Measurements from ENCODE around the gene ADPRM. TPM values are rescaled to one million over a fixed set of nuclear protein-coding genes. Genes with fewer than 3 reads are reported as not detected.
"Not testable (repeated sequence)": the region's sequence is repeated elsewhere in the genome, so short reads cannot be mapped to it uniquely, and the experiment has no call there.

Gene ADPRM
- polyA plus RNA-seq, 1 donor: 18.2 TPM

DNA sequence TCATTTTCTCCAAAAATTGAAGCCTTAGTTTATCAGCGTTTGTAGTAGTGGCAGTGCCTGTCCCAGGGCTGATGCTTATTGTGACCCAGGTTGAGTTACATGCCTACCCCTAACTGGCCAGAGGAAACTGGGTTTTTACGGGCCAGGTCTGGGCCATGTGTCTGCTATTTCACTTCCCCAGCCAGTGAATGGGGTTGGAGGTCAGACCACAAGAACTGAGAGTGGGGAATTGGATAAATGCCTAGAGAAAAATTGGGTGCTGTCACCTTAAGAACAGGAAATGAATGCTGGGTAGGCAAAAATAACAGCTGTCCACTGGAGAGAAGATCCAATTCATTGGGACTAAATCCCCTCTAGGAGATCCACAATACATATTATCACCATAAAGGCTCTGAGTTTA lies 5.2 kb downstream of the ADPRM start:
- no peak for DNase-seq

GRCh38 chr17:10705727-10706126 lies 8.3 kb downstream of the ADPRM start:
- DNase-seq: no peak

DNA sequence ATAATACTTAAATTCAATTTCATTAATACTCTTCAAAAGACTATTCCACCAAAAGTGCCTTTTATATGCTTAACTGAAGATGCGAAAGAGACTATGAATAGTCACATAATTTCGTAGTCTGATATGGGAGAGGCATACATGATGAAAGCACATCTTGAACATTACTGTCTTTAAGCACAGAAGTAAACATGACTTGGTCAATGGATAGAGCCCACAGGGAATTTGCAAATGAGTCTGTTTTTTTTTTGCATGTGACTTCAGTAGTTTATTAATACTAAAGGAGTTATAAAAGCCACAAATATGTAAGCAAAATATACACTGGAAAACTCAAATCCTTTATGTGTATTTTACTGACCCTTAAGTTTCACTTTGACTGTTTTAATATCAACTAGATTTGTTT lies 15.9 kb downstream of the ADPRM start:
- DNase-seq: no peak

- DNase-seq: no peak
These were observed 18.8 kb downstream of the ADPRM start for GRCh38 chr17:10716218-10716617.

- DNase-seq: no peak
These were observed 21.2 kb downstream of the ADPRM start for GRCh38 chr17:10718547-10718946.

- no peak for DNase-seq
These were observed 27.3 kb downstream of the ADPRM start for GRCh38 chr17:10724546-10725195.

- DNase-seq: no peak
These were observed 27.9 kb downstream of the ADPRM start for GRCh38 chr17:10725262-10725661.

DNA sequence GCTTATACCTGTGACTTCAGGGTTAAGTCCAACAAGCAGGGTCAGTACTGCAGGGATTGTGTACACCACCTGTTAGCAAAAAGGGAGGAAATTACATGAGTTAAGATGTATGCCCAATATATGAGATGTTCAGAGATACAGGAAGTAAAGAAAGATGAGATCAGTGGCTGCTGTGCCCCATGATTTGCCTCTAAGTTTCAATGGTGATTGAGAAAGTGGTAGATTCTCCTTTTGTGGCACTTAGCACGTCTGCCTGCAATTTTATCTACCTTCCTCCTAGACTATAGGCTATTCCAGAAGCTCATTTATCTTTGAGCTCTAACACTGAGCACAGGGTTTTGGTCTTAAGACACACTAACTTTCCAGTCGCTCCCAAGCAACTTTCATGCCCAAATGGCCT lies 28.8 kb downstream of the ADPRM start:
- no peak for DNase-seq

DNA sequence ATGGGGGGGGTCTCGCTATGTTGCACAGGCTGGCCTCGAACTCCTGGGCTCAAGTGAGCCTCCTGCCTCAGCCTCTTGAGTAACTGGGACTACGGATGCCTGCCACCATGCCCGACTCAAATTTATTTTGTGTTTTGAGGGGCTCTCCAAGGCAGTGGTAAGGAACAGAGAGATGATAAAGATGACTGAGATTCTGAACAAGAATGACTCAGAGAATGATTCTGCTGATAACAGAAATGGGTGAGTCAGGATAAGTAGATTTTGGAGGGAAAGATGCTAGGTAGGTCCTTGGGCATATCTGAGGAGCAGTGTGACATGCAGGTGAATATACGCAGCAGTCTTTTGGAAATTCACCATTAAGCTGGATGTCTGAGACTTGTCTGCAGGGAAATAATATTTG lies 29.8 kb downstream of the ADPRM start:
- DNase-seq: no peak

DNA sequence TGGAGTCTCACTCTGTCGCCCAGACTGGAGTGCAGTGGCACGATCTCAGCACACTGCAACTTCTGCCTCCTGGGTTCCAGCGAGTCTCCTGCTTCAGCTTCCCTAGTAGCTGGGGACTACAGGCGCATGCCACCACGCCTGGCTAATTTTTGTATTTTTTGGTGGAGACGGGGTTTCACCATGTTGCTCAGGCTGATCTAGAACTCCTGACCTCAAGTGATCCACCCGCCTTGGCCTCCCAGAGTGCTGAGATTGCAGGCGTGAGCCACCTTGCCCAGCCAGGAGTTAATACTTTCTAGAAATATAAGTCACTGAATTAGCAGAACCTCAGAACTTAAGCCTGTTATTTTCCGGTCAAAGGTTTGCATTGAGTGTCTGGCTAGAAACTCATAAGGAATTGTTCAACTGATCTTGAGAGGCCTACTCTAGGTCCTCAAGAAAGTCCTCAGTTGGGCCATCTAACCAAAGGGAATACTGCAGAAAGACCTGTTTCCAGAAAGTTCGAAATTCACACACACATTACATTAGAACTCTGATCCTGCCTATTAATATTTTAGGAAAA lies 31.0 kb downstream of the ADPRM start:
- DNase-seq: no peak

DNA sequence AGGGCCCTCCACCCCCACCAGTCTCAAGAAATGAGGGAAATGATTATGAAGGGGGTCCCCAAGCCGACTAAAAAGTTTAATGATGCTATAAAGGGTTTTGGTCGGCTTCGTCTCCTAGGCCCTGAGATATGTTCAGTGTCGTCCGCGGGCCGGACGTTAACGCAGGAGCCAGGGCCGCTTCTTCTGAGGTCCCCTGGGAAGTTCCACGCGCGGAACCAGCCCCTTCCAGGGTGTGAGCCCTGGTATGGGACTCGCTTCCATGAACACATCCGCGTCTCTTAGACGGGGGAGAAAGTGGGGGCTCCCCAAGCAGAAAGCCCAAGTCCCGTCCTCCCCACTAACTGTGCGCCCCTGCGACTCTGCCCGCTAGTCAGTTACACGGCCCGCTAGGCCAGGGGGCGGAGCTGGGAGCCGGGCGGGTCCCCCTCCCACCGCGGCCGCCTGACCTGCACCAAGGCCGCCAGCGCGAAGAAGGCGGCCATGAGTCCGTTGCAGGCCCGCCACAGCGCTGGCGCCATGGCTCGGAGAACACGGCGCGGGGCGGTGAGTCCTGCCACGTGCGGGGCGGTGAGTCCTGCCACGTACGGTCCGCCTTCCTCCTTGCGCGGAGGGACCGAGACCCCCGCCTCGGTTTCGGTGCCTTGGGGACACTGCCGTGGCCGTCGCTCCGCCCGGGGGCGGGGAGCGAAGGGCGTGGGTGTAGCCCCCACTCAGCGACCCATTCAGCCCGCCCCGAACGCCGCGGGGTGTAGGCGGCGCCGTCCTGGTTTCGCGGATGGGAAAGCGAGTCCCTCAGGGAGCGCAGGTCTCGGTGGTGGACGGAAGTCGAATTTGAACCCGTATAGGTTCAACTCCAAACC lies 32.2 kb downstream of the ADPRM start, which contains the start of gene TMEM220:
TMEM220 (minus strand) TSS at position 690 of the 860 bp plus-strand sequence; CDS start at position 518, 172 bp downstream.
- DNase-seq: peak; percentile 88

DNA sequence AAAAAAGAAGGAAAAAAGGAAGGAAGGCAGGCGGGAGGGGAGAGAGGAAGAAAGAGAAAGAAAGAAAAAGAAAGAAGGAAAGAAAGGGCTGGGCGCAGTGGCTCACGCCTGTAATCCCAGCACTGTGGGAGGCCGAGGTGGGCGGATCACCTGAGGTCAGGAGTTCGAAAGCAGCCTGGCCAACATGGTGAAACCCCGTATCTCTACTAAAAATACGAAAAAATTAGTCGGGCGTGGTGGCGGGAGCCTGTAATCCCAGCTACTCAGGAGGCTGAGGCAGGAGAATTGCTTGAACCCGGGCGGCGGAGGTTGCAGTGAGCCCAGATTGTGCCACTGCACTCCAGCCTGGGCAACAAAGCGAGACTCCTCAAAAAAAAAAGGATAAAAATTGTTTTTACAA lies 32.9 kb downstream of the ADPRM start:
- DNase-seq: not testable (repeated sequence)

DNA sequence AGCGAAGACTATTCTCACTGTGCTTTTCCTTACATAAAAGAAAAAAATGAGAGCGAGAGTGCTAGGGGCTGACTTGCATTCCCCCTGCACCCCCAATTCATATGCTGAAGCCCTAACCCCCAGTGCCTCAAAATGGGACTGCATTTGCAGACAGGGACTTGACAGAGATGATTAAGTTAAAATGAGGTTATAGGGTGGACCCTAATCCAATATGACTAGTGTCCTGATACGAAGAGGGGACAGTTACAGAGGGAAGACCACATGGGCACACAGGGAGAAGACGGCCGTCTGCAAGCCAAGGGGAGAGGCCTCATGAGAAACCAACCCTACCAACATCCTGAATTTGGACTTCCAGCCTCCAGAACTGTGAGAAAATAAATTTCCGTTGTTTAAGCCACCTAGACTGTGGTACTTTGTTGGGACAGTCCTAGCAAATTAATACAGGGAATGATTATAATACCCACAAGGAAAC lies 34.0 kb downstream of the ADPRM start:
- DNase-seq: no peak

DNA sequence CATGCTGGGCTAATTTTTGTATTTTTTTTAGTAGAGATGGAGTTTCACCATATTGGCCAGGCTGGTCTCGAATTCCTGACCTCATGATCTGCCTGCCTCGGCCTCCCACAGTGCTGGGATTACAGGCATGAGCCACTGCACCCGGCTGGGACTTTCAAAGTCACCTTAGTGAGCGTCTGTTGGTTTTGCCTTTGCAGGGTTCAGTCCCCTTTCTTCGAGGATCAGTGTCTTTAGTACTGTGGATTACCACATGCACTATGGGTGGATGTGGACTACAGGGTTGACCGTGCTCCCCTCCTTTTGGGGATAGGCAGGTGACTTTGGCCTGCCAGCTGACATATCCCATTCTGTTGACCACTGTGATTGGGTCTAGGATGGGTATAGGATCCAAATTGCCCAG lies 34.7 kb downstream of the ADPRM start:
- not testable (repeated sequence) for DNase-seq

DNA sequence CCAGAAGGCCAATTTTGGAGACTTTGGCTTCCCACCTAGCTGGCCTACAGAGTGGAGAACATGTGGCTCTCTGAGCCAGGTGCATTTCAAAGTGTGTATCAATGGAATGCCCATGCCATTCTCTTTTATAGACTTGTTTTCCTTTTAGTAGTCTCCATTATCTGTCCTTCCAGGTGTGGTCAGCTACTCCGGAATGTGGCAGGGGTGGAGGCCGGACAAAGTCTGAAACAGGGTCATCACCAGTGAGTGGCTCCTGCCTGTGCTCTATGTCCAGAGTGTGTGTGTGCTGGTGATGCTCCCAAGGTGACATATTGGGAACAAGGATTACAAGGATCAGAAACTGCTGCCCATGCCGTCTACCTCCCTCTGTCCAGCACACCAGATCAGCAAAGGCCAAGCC lies 36.3 kb downstream of the ADPRM start:
- no peak for DNase-seq

- DNase-seq: no peak
These were observed 37.9 kb downstream of the ADPRM start for GRCh38 chr17:10735251-10735650.

- DNase-seq: no peak
These were observed 38.4 kb downstream of the ADPRM start for GRCh38 chr17:10735821-10736220.

DNA sequence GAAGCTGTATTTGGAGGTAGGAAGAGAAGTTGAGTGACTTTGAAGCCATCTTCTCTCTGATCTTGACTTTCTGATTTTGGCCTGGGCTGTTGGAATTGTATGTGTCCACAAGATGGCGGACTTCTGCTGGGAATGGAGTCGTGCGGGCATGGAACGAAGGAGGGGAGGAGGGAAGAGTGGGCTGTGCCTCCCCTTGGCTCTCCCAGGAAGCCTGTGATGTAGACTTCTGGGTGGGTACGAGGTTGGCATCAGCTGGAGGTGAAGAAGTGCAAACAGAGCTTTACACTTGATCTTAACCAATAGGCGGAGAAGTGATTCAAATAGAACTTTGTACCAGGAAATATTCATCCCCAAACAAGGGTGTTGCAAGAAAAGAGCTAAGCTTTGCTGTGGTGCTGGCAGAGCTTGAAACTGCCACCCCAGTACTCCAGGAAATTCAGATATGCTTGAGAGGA lies 39.8 kb downstream of the ADPRM start:
- peak; percentile 60 for DNase-seq

DNA sequence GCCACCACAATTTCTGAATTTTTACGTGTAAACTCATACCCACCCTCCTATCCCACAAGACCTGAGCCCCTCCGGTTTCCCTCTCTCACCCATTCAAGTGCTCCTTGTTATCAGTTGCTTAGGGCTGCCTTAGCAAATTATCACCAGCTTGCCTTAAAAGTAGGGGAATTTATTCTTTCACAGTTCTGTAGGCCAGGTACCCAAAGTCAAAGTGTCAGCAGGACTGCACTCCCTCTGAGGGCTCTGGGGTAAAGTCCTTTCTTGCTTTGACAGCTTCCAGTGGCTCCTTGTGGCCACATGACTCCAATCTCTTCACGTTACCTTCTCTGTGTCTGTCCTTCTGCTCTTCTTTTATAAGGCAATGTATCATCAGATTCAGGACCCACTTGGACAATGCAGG lies 40.3 kb downstream of the ADPRM start:
- no peak for DNase-seq

- peak; percentile 52 for DNase-seq
These were observed 41.3 kb downstream of the ADPRM start for GRCh38 chr17:10738521-10739258.

DNA sequence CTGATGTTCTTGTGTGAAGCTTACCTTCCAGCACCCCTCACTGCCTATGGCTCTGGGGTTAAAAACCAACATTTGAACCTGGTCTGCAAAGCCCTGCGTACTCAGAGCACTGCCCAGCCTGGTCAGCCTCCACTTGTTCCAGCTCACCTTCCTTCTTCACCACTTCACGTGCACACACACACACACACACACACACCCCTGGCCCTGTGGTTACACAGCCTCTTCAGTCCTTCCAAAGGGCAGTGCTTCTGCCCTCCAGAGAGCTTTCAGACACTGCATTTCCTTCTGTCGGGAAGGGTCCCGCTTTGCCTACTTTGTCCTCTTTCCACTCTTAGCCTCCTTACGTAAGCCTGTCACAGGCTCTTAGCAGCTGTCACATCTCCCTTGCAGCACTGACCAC lies 42.0 kb downstream of the ADPRM start:
- no peak for DNase-seq

DNA sequence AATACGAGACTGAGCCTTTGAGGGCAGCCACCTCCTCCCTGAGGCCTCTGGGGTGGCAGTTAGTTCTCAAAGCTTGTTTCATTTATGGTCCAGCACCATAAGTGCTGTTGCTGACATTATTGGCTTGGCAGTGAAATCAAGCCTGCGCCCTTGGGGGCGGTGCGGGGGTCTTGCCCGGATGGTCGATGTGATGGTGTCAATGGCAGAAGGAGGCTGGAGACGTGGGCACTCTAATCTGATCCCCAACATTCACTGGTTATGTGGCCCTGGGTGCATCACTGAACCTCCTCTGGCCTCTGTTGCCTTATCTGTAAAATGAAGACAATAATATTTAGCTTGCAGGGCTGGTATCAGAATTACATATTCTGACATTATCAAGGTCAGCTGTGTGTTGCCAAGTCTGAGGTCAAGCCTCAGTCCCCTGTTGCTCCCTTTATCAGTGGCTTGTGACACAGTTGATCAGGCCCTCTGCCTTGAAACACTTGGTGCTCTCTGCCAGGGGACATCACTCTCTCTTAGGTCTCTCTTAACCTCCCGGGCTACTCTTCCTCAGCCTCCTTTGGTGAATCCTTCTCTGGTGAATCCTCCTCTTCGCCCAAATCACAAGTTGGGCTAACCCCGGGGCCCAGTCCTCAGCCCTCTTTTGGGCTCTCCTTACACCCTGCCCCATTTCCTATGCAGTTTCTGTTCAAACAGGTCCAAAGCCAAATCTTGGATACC lies 44.2 kb downstream of the ADPRM start:
- DNase-seq: no peak
